HG03565 (cell line): ENCODE measurements around the gene CDKN2AIPNL.
"Not testable (repeated sequence)": the region's sequence is repeated elsewhere in the genome, so short reads cannot be mapped to it uniquely, and the experiment has no call there.

Source experiments
- ATAC-seq: cut with Tn5 transposase; IDR thresholded peaks from one replicate; pipeline ENCODE4 v1.9.1; 2021; ENCODE audit warnings: mild to moderate bottlenecking, moderate library complexity; ENCODE audit not compliant: unreplicated experiment

Gene CDKN2AIPNL

DNA sequence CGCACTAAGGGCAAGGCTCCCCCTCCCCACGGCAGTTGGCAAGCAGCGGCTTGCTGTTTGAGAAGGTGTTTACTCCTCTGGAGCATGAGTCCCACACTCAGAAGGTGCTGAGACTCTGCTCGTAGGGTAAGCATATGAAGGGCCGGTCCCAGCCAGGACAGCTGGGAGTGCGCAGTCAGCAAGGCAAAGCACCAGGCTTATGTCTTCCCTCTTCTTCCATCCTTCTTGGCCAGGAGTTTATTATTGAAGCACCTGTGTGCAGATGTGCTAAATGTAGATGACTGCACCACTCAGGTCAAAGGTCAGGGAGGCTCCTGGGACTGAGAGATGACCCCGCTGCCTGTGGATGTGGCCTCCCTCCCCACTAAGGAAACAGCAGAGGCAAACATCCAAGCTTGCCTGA lies 27.0 kb upstream of the CDKN2AIPNL start:
- no peak for ATAC-seq

- no peak for ATAC-seq
Measured at GRCh38 chr5:134437847-134438581, 26.3 kb upstream of the CDKN2AIPNL start.

DNA sequence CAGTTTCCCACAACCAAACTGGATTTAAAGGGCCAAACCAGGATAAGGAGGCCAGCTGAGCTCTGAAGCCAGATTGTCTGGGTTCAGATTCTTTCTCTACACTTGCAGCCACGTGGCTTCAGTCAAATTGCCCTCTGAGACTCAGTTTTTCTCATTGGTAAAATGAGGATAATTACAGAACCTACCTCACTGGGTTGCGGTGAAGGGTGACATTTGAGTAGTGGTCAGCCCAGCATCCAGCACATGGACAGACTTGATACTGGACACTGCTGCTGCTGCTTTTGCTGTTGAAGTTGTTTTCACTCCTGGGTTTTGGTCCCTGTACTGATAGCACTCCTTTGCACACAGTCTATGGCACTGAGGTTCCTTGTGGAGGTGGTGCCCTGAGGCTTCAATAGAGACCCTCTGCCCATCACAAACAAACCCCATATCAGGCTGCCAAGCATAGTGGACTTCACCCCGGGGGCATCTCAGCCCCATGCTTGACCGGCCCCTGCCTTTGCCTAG lies 25.7 kb upstream of the CDKN2AIPNL start:
- no peak for ATAC-seq

DNA sequence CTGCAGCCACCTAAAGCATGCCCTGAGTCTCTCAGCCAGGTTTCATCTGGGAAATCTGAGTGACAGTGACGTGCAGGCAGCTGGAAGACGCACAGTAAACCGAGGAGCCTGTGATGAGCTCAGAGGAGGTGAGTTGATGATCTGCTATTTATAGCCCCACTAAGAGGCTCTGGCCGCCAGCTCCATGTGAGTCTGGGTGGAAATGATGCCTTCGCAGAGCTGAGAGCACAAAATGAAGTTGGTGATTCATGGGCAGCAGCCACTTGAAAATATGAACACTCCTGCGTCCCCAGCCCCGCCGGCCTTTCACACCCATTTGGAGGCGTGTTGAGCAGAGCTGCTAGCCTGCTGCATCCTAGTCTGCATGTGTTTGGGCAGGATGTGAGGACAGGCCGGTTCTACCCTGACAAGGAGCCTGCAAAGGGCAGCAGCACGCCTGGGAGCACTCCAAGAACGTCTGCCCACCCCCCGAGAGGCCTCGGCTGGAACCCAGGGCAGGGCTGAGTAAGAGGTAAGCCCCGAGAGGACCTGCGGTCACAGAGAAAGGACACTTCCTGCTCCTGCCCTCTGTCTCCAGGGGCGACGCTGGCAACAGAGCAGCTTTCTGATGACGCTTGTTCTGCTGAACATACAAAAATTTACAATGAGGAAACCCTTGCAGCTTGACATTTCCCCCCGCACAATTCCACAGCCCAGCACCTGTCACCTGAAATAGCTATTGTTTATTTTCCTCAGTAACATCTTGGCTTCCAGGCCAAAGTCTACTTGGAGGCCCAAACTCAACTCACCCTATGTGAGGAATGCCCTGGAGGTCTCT lies 25.1 kb upstream of the CDKN2AIPNL start:
- ATAC-seq = peak; percentile 52

- no peak for ATAC-seq
Measured at GRCh38 chr5:134435560-134435959, 23.9 kb upstream of the CDKN2AIPNL start.

- ATAC-seq = no peak
Measured at GRCh38 chr5:134432677-134433359, 21.1 kb upstream of the CDKN2AIPNL start.

DNA sequence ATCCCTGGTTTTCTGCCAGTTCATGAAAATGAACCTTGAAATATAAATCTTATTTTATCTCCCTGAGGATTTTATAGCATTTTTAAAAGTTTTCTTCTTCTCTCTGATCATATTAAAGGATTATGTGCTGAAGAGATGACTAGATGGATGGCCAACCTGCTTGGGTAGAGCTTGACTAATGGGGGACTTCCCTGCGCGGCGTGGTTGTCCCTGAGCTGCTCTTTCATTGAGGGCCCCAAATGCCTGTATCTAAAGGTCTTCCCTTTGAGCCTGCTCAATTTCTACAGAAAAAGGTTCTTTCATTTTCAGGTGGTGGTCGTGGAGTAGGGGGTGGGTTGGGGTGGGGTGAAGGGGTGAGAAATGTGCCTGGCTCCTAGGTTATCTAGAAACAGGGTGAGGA lies 20.5 kb upstream of the CDKN2AIPNL start:
- ATAC-seq = no peak

DNA sequence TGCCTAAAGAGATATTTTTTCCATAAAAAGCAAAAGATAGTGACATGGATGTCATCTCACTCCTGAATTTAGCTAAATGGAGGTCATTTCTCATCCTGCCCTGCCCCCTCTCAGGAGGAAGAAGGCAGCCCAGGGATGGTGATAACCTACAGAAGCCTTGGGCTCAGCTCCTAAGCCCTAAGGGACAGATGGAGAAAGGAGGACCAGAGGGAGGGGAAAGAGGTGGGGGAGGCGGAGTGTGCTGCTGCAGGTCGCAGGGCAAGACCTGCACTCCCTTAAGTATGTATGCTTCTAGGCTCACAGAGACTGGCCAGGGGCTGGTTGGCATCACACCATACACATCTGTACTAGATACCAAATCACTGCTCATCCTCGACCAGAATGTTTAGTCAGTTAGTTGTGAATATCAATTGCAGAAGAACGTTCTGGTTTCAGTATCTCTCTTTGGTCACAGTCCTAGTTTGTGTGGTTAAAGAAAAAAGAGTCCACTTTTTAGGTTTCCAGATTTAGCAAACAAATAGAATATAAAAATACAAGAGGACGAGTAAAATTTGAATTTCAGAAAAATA lies 18.4 kb upstream of the CDKN2AIPNL start:
- ATAC-seq = no peak

- no peak for ATAC-seq
Measured at GRCh38 chr5:134427540-134428041, 15.9 kb upstream of the CDKN2AIPNL start.

DNA sequence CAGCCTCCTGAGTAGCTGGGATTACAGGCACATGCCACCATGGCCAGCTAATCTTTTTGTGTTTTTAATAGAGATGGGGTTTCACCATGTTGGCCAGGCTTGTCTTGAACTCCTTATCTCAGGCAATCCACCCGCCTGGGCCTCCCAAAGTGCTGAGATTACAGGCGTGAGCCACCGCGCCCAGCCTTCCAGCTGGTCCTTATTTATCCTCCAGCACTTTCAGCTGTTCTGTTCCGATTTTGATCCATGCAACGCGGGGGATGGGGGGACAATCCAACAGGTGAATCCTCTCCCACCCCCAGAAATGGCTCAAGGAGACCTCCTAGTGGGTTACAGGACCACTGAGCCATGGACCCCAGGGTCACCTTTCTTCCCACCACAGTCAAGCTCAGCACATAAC lies 14.7 kb upstream of the CDKN2AIPNL start:
- ATAC-seq = no peak

GRCh38 chr5:134423376-134423775 lies 11.7 kb upstream of the CDKN2AIPNL start:
- no peak for ATAC-seq

DNA sequence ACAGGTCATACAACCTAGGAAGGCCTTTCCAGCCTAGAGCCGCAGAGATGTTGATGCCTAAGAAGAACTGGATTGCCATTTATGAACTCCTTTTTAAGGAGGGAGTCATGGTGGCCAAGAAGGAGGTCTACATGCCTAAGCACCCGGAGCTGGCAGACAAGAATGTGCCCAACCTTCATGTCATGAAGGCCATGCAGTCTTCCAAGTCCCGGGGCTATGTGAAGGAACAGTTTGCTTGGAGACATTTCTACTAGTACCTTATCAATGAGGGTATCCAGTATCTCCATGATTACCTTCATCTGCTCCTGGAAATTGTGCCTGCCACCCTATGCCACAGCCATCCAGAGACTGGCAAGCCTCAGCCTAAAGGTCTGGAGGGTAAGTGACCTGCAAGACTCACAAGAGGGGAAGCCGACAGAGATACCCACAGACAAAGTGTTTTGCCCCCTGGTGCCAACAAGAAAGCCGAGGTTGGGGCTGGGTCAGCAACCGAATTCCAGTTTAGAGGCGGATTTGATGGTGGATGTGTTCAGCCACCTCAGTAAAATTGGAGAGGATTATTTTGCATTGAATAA lies 11.2 kb upstream of the CDKN2AIPNL start:
- ATAC-seq = no peak

DNA sequence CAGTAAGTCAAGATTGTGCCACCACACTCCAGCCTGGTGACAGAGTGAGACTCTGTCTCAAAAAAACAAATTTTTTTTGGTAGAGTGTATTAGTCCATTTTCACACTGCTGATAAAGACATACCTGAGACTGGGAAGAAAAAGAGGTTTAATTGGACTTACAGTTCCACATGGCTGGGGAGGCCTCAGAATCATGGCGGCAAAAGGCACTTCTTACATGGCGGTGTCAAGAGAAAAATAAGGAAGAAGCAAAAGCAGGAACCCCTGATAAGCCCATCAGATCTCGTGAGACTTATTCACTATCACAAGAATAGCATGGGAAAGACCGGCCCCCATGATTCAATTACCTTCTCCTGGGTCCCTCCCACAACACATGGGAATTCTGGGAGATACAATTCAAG lies 9.4 kb upstream of the CDKN2AIPNL start:
- ATAC-seq = not testable (repeated sequence)

DNA sequence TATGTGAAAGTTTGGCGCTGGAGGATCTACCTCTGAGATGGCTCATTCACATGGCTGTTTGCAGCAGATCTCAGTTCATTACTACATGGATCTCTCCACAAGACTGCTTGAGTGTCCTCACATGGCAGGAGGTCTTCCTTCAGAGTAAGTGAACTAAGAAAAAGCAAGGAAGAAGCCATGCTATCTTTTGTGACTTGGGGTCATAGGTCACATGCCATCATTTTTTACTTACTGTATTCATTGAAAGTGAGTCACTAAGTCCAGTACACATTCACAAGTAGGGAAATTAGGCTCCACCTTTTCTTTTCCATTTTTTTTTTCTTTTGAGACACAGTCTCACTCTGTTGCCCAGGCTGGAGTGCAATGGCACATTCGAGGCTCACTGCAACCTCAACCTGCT lies 8.7 kb upstream of the CDKN2AIPNL start:
- no peak for ATAC-seq

- no peak for ATAC-seq
Measured at GRCh38 chr5:134418958-134419357, 7.3 kb upstream of the CDKN2AIPNL start.

- no peak for ATAC-seq
Measured at GRCh38 chr5:134417707-134418106, 6.0 kb upstream of the CDKN2AIPNL start.

GRCh38 chr5:134413046-134413445 lies 1.4 kb upstream of the CDKN2AIPNL start:
- no peak for ATAC-seq

DNA sequence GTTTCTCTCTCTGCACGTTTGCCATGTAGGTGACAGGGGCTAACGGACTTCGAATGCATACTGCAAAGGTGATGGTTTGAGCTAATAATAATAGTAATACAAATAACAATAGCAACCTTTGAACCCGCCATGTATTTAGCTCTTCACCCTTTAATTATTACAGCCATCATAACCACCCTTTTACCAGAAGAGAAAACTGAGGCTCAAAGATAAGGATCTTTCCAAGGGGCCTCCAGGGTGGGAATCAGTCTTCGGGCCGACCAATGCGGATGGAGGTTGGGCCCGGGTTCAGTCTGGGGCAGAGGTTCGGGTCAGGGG lies 494 bp downstream of the CDKN2AIPNL start:
- ATAC-seq = no peak

- no peak for ATAC-seq
Measured at GRCh38 chr5:134410822-134411221, 859 bp downstream of the CDKN2AIPNL start.

DNA sequence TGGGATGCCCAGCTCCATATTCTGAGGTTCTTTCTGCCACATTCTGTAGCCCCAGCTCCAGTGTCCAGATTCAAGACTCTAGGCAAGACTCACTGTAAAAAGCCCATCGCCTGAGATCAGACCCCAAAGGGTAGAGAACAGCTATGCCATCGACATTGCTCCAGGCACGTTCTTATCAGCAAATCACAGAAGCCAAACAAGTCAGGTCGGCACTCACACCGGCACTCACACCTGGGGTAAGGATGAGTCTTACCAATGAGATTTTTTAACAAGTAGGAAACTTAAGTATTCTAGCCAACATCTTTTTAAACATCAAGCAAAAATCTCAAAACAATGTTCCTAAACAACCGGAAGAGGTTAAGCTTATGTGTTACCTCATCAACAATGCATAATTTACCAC lies 2.4 kb downstream of the CDKN2AIPNL start:
- ATAC-seq = no peak

DNA sequence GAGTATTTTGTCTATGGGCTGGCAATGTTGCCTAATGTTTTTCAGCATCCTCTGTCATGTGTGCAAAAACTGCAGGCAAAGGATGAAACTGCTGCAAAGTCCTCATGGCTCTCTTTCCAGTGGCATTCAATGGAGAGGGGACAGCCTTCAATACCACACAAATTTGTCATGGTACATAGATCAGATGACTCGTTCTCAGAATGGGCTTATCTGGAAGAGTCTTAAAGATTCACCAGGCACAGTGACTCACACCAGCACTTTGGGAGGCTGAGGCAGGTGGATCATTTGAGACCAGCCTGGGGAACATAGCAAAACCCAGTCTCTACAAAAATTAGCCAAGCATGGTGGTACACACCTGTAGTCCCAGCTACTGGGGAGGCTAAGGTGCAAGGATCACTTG lies 5.3 kb downstream of the CDKN2AIPNL start:
- ATAC-seq = no peak
